Natural killer cell (primary cell): Measurements from ENCODE around the gene PTPN21. TPM values are rescaled to one million over a fixed set of nuclear protein-coding genes. Genes with fewer than 3 reads are reported as not detected.

ENCODE experiments used
- ATAC-seq, 3 donors: fragments of 150-1000 bp in 2 of 3; fragments of 200-7000 bp in 1 of 3; cut with Tn5 transposase; 1 replicate in 1 of 3; 2 replicates in 2 of 3; pipeline ENCODE4 v1.10.0; 2021; ENCODE audit warnings: mild to moderate bottlenecking in 2 of 3, moderate library complexity in 2 of 3
- DNase-seq, 2 donors: peaks; one replicate each; pipeline versions ENCODE4 v3.0.0 to v3.0.0-alpha.2; 2013 to 2021; ENCODE audit warnings: mixed read lengths in 1 of 2
- H3K27ac ChIP-seq: one replicate; pipeline ENCODE4 v1.5.1; 2013; ENCODE audit warnings: mild to moderate bottlenecking, low read length
- H3K27me3 ChIP-seq: one replicate; pipeline ENCODE4 v1.6.1; 2013; ENCODE audit warnings: low read length; ENCODE audit not compliant: control insufficient read depth, insufficient read depth
- H3K36me3 ChIP-seq: one replicate; pipeline ENCODE4 v1.6.1; 2013; ENCODE audit warnings: low read length; ENCODE audit not compliant: control insufficient read depth, insufficient read depth
- H3K4me1 ChIP-seq: one replicate; pipeline ENCODE4 v1.6.1; 2013; ENCODE audit warnings: low read length; ENCODE audit not compliant: control insufficient read depth, insufficient read depth
- H3K4me3 ChIP-seq: one replicate; pipeline ENCODE4 v1.5.1; 2013; ENCODE audit warnings: low read length
- H3K9me3 ChIP-seq: one replicate; pipeline ENCODE4 v1.6.1; 2013; ENCODE audit warnings: low read length; ENCODE audit not compliant: control insufficient read depth, insufficient read depth
- H3K27ac Mint-ChIP-seq, 2 donors: one replicate each; pipeline ENCODE4 v1.8.0; 2022; ENCODE audit warnings: mild to moderate bottlenecking in 2 of 2, mixed read lengths in 2 of 2, moderate library complexity in 1 of 2
- H3K27me3 Mint-ChIP-seq, 2 donors: one replicate each; pipeline ENCODE4 v1.8.0; 2022; ENCODE audit warnings: low read depth in 2 of 2, mixed read lengths in 2 of 2
- H3K36me3 Mint-ChIP-seq: one replicate; pipeline ENCODE4 v1.8.0; 2022; ENCODE audit warnings: mixed read lengths
- H3K4me1 Mint-ChIP-seq, 2 donors: one replicate each; pipeline ENCODE4 v1.8.0; 2022; ENCODE audit warnings: mixed read lengths in 2 of 2
- H3K4me3 Mint-ChIP-seq: one replicate; pipeline ENCODE4 v1.8.0; 2022; ENCODE audit warnings: mild to moderate bottlenecking, moderate library complexity, mixed read lengths
- H3K9me3 Mint-ChIP-seq, 2 donors: one replicate each; pipeline ENCODE4 v1.8.0; 2022; ENCODE audit warnings: mixed read lengths in 2 of 2
- CTCF ChIP-seq: fragments of 200-600 bp; IDR thresholded peaks from one replicate; pipeline ENCODE4 v1.8.0; 2022; ENCODE audit warnings: antibody characterized with exemption
- WGBS: methylation state at CpG from one replicate; pipeline ENCODE4 v1.1.7; 2013; ENCODE audit warnings: missing lambda C conversion rate; ENCODE audit not compliant: insufficient coverage; 5-methylcytosine and 5-hydroxymethylcytosine counted together
- intact Hi-C: fragments of 100-400 bp; cut with micrococcal nuclease; formaldehyde crosslinking; loops from one replicate; pipeline ENCODE4 v1.14.2; 2022
- total RNA-seq, 4 donors: library from RNA; stranded (reverse); fragments of 120-200 nt in 1 of 4; gene quantifications; one replicate each; pipeline versions ENCODE4 v1.2.3 to v1.2.4, GENCODE V29; 2013 to 2022

PTPN21 gene
- total RNA-seq, 3 donors from 2014 or later (not counting 1 experiment from before 2014, with no cell fraction given): 0.15 TPM; not detected in 2

GRCh38 chr14:88576222-88576621 is 21.4 kb upstream of the PTPN21 start:
- Histone ChIP-seq H3K27ac (no peak overlapping the region), H3K27me3 (no peaks in the 10 kb centered on the region), H3K9me3 (no peaks in the 10 kb centered on the region), H3K4me3 (no peak overlapping the region), H3K4me1 (no peaks in the 10 kb centered on the region), H3K36me3 (peaks cover 76% of the 10 kb centered on the region)
- Mint-ChIP-seq H3K27me3 (no peaks in the 10 kb centered on the region), H3K27ac (no peak overlapping the region), H3K36me3 (peaks cover 29% of the 10 kb centered on the region), H3K9me3 (no peaks in the 10 kb centered on the region), H3K4me1 (no peaks in the 10 kb centered on the region), H3K4me3 (no peak overlapping the region)
- WGBS: 99% methylated on average over 5 of the region's 5 CpGs
- ATAC-seq (no peak), DNase-seq (no peak)
- TF ChIP-seq CTCF: no peak
- intact Hi-C loops: no loop called here

DNA sequence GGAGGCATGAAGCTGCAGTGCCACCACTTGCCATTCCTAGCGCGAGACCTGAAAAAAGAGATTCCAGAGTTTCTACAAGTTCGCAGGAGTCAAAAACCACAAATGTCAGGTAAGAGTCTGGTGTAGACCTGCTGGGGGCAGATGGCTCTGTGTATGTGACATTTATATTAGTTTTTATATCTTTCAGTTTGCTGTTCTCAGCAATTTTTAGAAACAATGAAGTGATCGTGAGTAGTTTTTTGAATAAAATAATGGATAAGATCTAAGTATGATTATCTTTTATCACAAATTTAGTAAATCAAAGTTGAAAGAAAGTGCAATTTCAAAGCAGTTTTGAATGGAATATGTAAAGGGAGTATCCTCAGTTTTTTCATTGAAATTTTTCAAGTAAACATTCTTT is 17.3 kb upstream of the PTPN21 start:
- TF ChIP-seq CTCF: no peak
- Histone ChIP-seq H3K27me3 (no peaks in the 10 kb centered on the region), H3K36me3 (peaks cover 66% of the 10 kb centered on the region), H3K4me3 (no peak overlapping the region), H3K4me1 (no peaks in the 10 kb centered on the region), H3K27ac (no peak overlapping the region), H3K9me3 (no peaks in the 10 kb centered on the region)
- Mint-ChIP-seq H3K9me3 (no peaks in the 10 kb centered on the region), H3K36me3 (peaks cover 28% of the 10 kb centered on the region), H3K4me3 (no peak overlapping the region), H3K27ac (no peak overlapping the region), H3K27me3 (no peaks in the 10 kb centered on the region), H3K4me1 (no peaks in the 10 kb centered on the region)
- DNase-seq (no peak), ATAC-seq (no peak)
- intact Hi-C loops: no loop called here
- WGBS: 98% methylated on average over 3 of the region's 4 CpGs

GRCh38 chr14:88568196-88568595 is 13.4 kb upstream of the PTPN21 start:
- Mint-ChIP-seq H3K4me3 (no peak overlapping the region), H3K27ac (no peak overlapping the region), H3K36me3 (peaks cover 20% of the 10 kb centered on the region), H3K27me3 (no peaks in the 10 kb centered on the region), H3K4me1 (peaks cover 10 to 14% of the 10 kb centered on the region in 2 donors), H3K9me3 (no peaks in the 10 kb centered on the region)
- peaks cover 6% of the 10 kb centered on the region for H3K4me1 ChIP-seq
- no peak for TF ChIP-seq CTCF
- ATAC-seq (no peak), DNase-seq (no peak)
- 80% methylated on average over 3 of the region's 3 CpGs for WGBS
- intact Hi-C loops: loop anchor here (10.0 kb wide), 1 partner anchor 623 kb away; no protein-coding TSS in a partner anchor
- no peak overlapping the region for H3K4me3 ChIP-seq
- no peak overlapping the region for H3K27ac ChIP-seq
- no peaks in the 10 kb centered on the region for H3K27me3 ChIP-seq
- H3K9me3 ChIP-seq: no peaks in the 10 kb centered on the region
- peaks cover 37% of the 10 kb centered on the region for H3K36me3 ChIP-seq

- intact Hi-C loops: loop anchor here (10.0 kb wide), 1 partner anchor 621 kb away; no protein-coding TSS in a partner anchor
- Histone ChIP-seq H3K4me1 (peaks cover 12% of the 10 kb centered on the region), H3K9me3 (no peaks in the 10 kb centered on the region), H3K27me3 (no peaks in the 10 kb centered on the region), H3K4me3 (no peak overlapping the region), H3K27ac (no peak overlapping the region), H3K36me3 (peaks cover 27% of the 10 kb centered on the region)
- Mint-ChIP-seq H3K4me1 (peaks cover 22 to 23% of the 10 kb centered on the region in 2 donors), H3K36me3 (peaks cover 12% of the 10 kb centered on the region), H3K9me3 (no peaks in the 10 kb centered on the region), H3K4me3 (no peak overlapping the region), H3K27ac (no peak overlapping the region), H3K27me3 (peaks cover 5 to 7% of the 10 kb centered on the region in 2 donors)
- no peak for TF ChIP-seq CTCF
- no peak for DNase-seq
- WGBS: no CpG with 5 or more reads among the region's 5 CpGs
- ATAC-seq: no peak
These were observed 10.6 kb upstream of the PTPN21 start for GRCh38 chr14:88565427-88565826.
